CD4-positive, alpha-beta memory T cell (primary cell): ENCODE measurements around the gene SHC2. TPM values are rescaled to one million over a fixed set of nuclear protein-coding genes. Genes with fewer than 3 reads are reported as not detected.
"Not testable (repeated sequence)": the region's sequence is repeated elsewhere in the genome, so short reads cannot be mapped to it uniquely, and the experiment has no call there.

Experiments used
- CTCF ChIA-PET: fragments of 350-600 bp; sonication (Branson Sonifier 250); formaldehyde crosslinking; loops from one replicate; lab custom pipeline; 2021; ENCODE audit warnings: inconsistent platforms; ENCODE audit not compliant: partially characterized antibody; lab: Charles Lee
- POLR2A ChIA-PET: fragments of 350-600 bp; sonication (Branson Sonifier 250); formaldehyde crosslinking; loops from one replicate; lab custom pipeline; 2021; ENCODE audit not compliant: partially characterized antibody; lab: Charles Lee
- DNase-seq, 5 donors: peaks; one replicate each; pipeline versions ENCODE4 v3.0.0 to v3.0.0-alpha.2; 2020 to 2022; ENCODE audit warnings: mixed read lengths in 1 of 5
- H3K27ac ChIP-seq: one replicate; pipeline ENCODE4 v1.7.0; 2013; ENCODE audit warnings: low read depth, low read length
- H3K27me3 ChIP-seq: 2 replicates; pipeline ENCODE4 v1.7.0; 2013; ENCODE audit warnings: mild to moderate bottlenecking, low read length, moderate library complexity; ENCODE audit not compliant: insufficient read depth
- H3K36me3 ChIP-seq: 2 replicates; pipeline ENCODE4 v1.7.0; 2013; ENCODE audit warnings: mild to moderate bottlenecking, low read length, moderate library complexity; ENCODE audit not compliant: insufficient read depth
- H3K4me1 ChIP-seq: 2 replicates; pipeline ENCODE4 v1.7.0; 2013; ENCODE audit warnings: mild to moderate bottlenecking, low read length, moderate library complexity; ENCODE audit not compliant: insufficient read depth
- H3K4me3 ChIP-seq, 2 donors: one replicate each; pipeline ENCODE4 v1.7.0; 2013; ENCODE audit warnings: low read length in 2 of 2, mild to moderate bottlenecking in 1 of 2
- H3K9me3 ChIP-seq, 2 donors: one replicate each; pipeline ENCODE4 v1.7.0; 2013; ENCODE audit warnings: low read length in 2 of 2, control low read depth in 1 of 2; ENCODE audit not compliant: control insufficient read depth in 1 of 2
- H3K27ac Mint-ChIP-seq, 7 donors: one replicate each; pipeline ENCODE4 v1.8.0; 2020 to 2021; ENCODE audit warnings: mixed read lengths in 7 of 7, mild to moderate bottlenecking in 6 of 7, inconsistent platforms in 3 of 7, moderate library complexity in 3 of 7
- H3K27me3 Mint-ChIP-seq, 2 donors: one replicate each; pipeline ENCODE4 v1.8.0; 2020 to 2021; ENCODE audit warnings: mixed read lengths in 2 of 2
- H3K36me3 Mint-ChIP-seq, 2 donors: one replicate each; pipeline ENCODE4 v1.8.0; 2020 to 2021; ENCODE audit warnings: mixed read lengths in 2 of 2, inconsistent platforms in 1 of 2, mild to moderate bottlenecking in 1 of 2
- H3K4me1 Mint-ChIP-seq, 4 donors: one replicate each; pipeline ENCODE4 v1.8.0; 2020 to 2021; ENCODE audit warnings: mixed read lengths in 4 of 4, mild to moderate bottlenecking in 1 of 4
- H3K4me3 Mint-ChIP-seq, 8 donors: one replicate each; pipeline ENCODE4 v1.8.0; 2020 to 2021; ENCODE audit warnings: mixed read lengths in 8 of 8, mild to moderate bottlenecking in 7 of 8, moderate library complexity in 6 of 8, inconsistent platforms in 3 of 8
- H3K9me3 Mint-ChIP-seq, 8 donors: one replicate each; pipeline ENCODE4 v1.8.0; 2020 to 2021; ENCODE audit warnings: mixed read lengths in 8 of 8, mild to moderate bottlenecking in 5 of 8, inconsistent platforms in 3 of 8, moderate library complexity in 1 of 8
- intact Hi-C: fragments of 100-400 bp; cut with micrococcal nuclease; formaldehyde crosslinking; loops from one replicate; pipeline ENCODE4 v1.15.1; 2023
- polyA plus RNA-seq, 2 donors: library from polyadenylated mRNA; unstranded; fragments of 300-500 nt; fragmentation: Illumina TruSeq; gene quantifications; one replicate each; pipeline ENCODE4 v1.2.3, GENCODE V29; 2021
- total RNA-seq, 2 experiments: library from RNA; stranded (reverse); gene quantifications; one replicate each; pipeline ENCODE4 v1.2.3, GENCODE V29; 2021

SHC2 gene
- total and polyA plus RNA-seq, 4 experiments from 2014 or later, result 0.55 to 0.64 TPM; not detected in 2

DNA sequence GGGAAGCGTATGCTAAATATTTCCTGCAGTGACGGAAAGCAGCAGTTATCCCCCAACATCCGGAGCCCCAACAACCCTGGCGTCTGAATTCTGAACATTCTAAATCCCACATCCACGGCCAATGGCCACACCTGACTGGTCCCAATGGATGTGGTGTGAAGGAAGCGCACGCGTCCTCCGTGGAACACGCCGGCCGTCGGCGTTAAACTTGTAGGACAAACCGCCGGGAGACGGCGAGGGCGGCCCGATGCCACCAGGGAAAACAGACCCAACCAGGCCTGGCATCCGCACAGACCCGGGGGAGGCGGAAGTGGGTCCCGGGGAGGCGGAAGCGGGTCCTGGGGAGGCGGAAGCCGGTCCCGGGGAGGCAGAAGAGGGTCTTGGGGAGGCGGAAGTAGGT lies 3.2 kb downstream of the SHC2 start:
- H3K4me3 ChIP-seq, result no peak overlapping the region
- Mint-ChIP-seq H3K36me3 (no peaks in the 10 kb centered on the region), H3K27ac (no peak overlapping the region), H3K27me3 (peaks cover 13 to 17% of the 10 kb centered on the region in 2 donors), H3K4me3 (no peak overlapping the region), H3K9me3 (peaks cover 0 to 2% (median 0%) of the 10 kb centered on the region in 8 donors), H3K4me1 (peaks cover 2 to 11% (median 4%) of the 10 kb centered on the region in 4 donors)
- DNase-seq, result no peak
- ChIA-PET POLR2A (no interaction called here), CTCF (no interaction called here)
- no peaks in the 10 kb centered on the region for H3K9me3 ChIP-seq
- no peak overlapping the region for H3K27ac ChIP-seq
- H3K36me3 ChIP-seq, result no peaks in the 10 kb centered on the region
- intact Hi-C loops, result no loop called here
- no peaks in the 10 kb centered on the region for H3K4me1 ChIP-seq
- H3K27me3 ChIP-seq, result peaks cover 12% of the 10 kb centered on the region

DNA sequence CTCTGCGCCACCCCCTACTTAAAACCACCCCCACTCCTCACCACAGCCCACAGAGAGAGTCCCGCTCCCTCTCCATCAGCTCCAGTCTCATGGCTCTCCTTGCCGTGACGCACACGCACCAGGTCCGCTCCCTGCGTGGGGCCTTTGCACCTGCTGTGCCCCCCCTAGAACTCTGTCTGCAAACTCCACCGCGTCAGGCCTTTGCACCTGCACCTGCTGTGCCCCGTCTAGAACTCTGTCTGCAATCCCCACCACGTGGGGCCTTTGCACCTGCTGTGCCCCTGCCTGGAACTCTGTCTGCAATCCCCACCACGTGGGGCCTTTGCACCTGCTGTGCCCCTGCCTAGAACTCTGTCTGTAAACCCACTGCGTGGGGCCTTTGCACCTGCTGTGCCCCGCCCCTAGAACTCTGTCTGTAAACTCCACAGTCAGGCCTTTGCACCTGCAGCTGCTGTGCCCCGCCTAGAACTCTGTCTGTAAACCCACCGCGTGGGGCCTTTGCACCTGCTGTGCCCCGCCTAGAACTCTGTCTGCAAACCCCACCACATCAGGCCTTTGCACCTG lies 4.2 kb downstream of the SHC2 start:
- no peaks in the 10 kb centered on the region for H3K9me3 ChIP-seq
- H3K27ac ChIP-seq, result no peak overlapping the region
- Mint-ChIP-seq H3K9me3 (peaks cover 0 to 2% (median 0%) of the 10 kb centered on the region in 8 donors), H3K4me1 (peaks cover 1 to 6% (median 4%) of the 10 kb centered on the region in 4 donors), H3K27me3 (peaks cover 10 to 12% of the 10 kb centered on the region in 2 donors), H3K27ac (peak overlapping the region in 1 of 7 donors; percentile 4), H3K36me3 (no peaks in the 10 kb centered on the region), H3K4me3 (no peak overlapping the region)
- POLR2A ChIA-PET, result no interaction called here
- intact Hi-C loops, result no loop called here
- no peak for DNase-seq
- no peaks in the 10 kb centered on the region for H3K4me1 ChIP-seq
- H3K4me3 ChIP-seq, result no peak overlapping the region
- no peaks in the 10 kb centered on the region for H3K36me3 ChIP-seq
- peaks cover 6% of the 10 kb centered on the region for H3K27me3 ChIP-seq
- CTCF ChIA-PET, result no interaction called here

DNA sequence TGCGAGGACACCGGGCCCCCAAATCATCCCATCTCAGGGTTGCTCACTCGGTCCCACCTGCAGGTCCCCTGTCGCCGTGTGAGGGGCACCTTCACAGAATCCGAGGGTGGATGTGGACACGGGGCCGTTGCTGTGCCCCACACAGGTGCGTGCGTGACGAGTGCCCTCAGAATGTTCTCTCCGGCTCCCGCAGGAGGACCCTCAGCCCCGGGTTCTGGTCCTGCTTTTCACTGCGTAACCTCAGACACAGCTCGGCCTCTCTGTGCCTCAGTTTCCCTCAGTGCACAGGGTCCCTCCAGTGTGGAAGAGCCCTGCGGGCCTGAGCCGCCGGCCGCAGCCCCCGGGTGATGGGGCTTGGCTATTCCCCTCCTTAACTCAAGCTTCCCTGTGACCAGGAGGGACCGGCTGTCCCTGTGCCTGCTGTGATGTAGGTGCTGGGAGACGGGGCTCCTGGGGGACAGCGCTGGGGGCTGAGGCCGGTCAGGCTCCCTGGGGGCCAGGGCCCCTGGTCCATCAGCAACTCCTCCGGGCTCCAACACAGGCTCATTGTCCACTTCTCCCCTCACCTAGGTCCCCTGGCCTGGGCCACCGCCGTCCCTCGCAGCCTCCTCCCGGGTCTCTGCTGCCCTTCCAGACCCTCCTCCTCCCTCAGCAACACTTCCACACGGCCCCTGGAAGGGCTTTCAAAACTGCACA lies 4.8 kb downstream of the SHC2 start:
- DNase-seq, result no peak
- Mint-ChIP-seq H3K36me3 (no peaks in the 10 kb centered on the region), H3K4me1 (peaks cover 0 to 6% (median 4%) of the 10 kb centered on the region in 4 donors), H3K27me3 (peaks cover 10 to 11% of the 10 kb centered on the region in 2 donors), H3K4me3 (no peak overlapping the region), H3K27ac (no peak overlapping the region), H3K9me3 (peaks cover 0 to 2% (median 0%) of the 10 kb centered on the region in 8 donors)
- H3K9me3 ChIP-seq, result no peaks in the 10 kb centered on the region
- H3K27me3 ChIP-seq, result peaks cover 6% of the 10 kb centered on the region
- intact Hi-C loops, result no loop called here
- H3K4me1 ChIP-seq, result no peaks in the 10 kb centered on the region
- CTCF ChIA-PET, result no interaction called here
- no peak overlapping the region for H3K27ac ChIP-seq
- no peaks in the 10 kb centered on the region for H3K36me3 ChIP-seq
- POLR2A ChIA-PET, result no interaction called here
- no peak overlapping the region for H3K4me3 ChIP-seq

DNA sequence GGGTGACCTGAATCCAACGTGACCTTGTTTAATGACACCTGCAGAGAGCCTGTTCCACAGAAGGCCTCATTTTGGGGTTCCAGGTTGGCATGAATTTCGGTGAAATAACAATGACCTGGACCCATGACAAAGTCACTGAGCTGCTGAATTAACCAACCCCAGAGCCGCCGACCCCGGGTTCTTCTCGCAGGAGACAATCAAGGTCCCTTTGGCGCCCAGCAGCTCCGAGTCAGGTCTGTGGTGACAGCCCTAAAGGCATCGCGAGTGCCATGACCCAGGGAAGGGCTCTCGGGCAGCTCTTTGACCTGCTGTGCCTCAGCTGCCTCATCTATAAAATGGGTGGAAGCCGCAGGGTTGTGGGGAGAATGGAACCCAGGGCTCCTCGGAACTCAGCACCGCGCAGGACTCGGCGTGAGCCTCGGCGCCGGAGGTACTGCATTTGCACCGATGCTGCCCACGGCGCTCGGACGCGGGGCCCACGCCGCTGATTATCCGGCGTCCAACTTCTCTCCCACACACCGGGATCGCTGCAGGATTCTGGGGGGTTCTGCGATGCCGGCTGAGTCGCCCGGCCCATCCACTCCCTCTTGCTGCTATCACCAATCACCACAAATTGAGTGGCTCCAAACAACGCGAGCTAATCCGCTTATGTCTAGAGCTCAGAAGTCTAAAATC lies 5.7 kb downstream of the SHC2 start:
- Histone ChIP-seq H3K36me3 (no peaks in the 10 kb centered on the region), H3K4me1 (no peaks in the 10 kb centered on the region), H3K9me3 (no peaks in the 10 kb centered on the region), H3K4me3 (no peak overlapping the region), H3K27me3 (peaks cover 6% of the 10 kb centered on the region), H3K27ac (no peak overlapping the region)
- no peak overlapping the region for H3K4me3 Mint-ChIP-seq
- peaks cover 0 to 6% (median 4%) of the 10 kb centered on the region in 4 donors for H3K4me1 Mint-ChIP-seq
- no peak overlapping the region for H3K27ac Mint-ChIP-seq
- intact Hi-C loops, result no loop called here
- no peak for DNase-seq
- ChIA-PET CTCF (no interaction called here), POLR2A (no interaction called here)
- no peaks in the 10 kb centered on the region for H3K36me3 Mint-ChIP-seq
- H3K9me3 Mint-ChIP-seq, result peaks cover 0 to 2% (median 0%) of the 10 kb centered on the region in 8 donors
- H3K27me3 Mint-ChIP-seq, result peaks cover 10 to 11% of the 10 kb centered on the region in 2 donors

DNA sequence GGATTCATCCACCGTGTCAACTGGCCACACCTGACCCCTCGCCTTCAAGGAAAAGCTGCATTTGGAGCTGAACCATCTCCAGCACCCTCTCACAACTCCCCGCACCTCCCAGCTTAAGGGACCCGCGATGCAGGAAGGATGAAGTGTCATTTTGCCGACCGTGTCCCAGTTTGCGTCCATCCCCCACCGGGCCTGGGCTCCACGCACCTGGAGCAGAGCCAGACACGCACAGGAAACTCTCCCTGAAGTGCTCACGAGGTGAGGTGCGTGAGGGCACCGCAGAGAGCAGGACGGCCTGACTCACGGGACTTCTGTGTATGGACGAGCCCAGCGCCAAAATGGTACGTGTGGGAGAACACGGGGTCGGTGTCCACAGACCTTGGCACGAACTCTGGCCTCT lies 7.2 kb downstream of the SHC2 start:
- Histone ChIP-seq H3K36me3 (no peaks in the 10 kb centered on the region), H3K4me3 (no peak overlapping the region), H3K27me3 (no peaks in the 10 kb centered on the region), H3K9me3 (no peaks in the 10 kb centered on the region), H3K4me1 (no peaks in the 10 kb centered on the region), H3K27ac (no peak overlapping the region)
- no peak for DNase-seq
- H3K36me3 Mint-ChIP-seq, result no peaks in the 10 kb centered on the region
- POLR2A ChIA-PET, result no interaction called here
- H3K9me3 Mint-ChIP-seq, result peaks cover 0 to 2% (median 0%) of the 10 kb centered on the region in 8 donors
- no peaks in the 10 kb centered on the region for H3K4me1 Mint-ChIP-seq
- CTCF ChIA-PET, result no interaction called here
- H3K27ac Mint-ChIP-seq, result no peak overlapping the region
- H3K4me3 Mint-ChIP-seq, result no peak overlapping the region
- intact Hi-C loops, result no loop called here
- H3K27me3 Mint-ChIP-seq, result peaks cover 5 to 6% of the 10 kb centered on the region in 2 donors

DNA sequence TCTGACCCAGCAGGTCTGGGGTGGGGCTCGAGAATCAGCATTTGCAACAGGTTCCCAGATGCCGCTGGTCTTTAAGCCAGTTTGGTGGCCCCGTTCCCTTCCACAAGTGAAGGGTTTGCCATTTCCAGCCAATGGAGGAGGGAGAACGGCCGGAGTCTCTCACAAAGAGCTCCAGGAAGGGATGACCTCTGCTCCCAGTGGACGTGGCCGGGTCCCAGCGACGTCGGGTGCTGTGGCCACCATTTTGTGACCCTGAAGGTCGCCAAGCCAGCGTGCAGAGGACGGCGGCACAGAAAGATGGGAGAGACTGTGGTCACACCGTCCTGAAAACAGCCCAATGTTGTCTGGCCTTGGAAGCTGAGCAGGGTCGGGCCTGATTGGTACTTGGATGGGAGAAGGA lies 8.0 kb downstream of the SHC2 start:
- intact Hi-C loops, result no loop called here
- CTCF ChIA-PET, result no interaction called here

DNA sequence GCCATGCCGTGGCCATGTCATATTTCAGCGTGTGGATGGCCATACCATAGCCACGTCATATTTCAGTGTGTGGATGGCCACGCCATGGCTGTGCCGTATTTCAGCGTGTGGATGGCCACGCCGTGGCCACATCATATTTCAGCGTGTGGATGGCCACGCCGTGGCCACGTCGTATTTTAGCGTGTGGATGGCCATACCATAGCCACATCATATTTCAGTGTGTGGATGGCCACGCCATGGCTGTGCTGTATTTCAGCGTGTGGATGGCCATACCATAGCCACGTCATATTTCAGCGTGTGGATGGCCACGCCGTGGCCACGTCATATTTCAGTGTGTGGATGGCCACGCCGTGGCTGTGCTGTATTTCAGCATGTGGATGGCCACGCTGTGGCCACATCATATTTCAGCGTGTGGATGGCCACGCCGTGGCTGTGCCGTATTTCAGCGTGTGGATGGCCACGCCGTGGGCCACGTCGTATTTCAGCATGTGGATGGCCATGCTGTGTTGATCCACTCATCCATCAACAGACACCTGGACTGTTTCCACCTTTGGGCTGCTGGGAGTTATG lies 9.8 kb downstream of the SHC2 start:
- H3K4me3 ChIP-seq, H3K36me3 Mint-ChIP-seq, POLR2A ChIA-PET, intact Hi-C loops, H3K27ac ChIP-seq, H3K27me3 Mint-ChIP-seq, H3K9me3 ChIP-seq, H3K4me1 Mint-ChIP-seq, H3K27me3 ChIP-seq, CTCF ChIA-PET, H3K27ac Mint-ChIP-seq, H3K4me1 ChIP-seq, H3K9me3 Mint-ChIP-seq, DNase-seq, H3K36me3 ChIP-seq, H3K4me3 Mint-ChIP-seq: not testable (repeated sequence)

More for the DNA sequence above, 8.0 kb downstream of the SHC2 start:
- Mint-ChIP-seq H3K4me3 (no peak overlapping the region), H3K36me3 (no peaks in the 10 kb centered on the region), H3K27ac (no peak overlapping the region), H3K4me1 (no peaks in the 10 kb centered on the region), H3K9me3 (peaks cover 0 to 2% (median 0%) of the 10 kb centered on the region in 8 donors), H3K27me3 (peaks cover 5 to 6% of the 10 kb centered on the region in 2 donors)
- H3K27ac ChIP-seq, result no peak overlapping the region
- no peak overlapping the region for H3K4me3 ChIP-seq
- H3K27me3 ChIP-seq, result no peaks in the 10 kb centered on the region
- no peaks in the 10 kb centered on the region for H3K9me3 ChIP-seq
- DNase-seq, result no peak
- H3K4me1 ChIP-seq, result no peaks in the 10 kb centered on the region
- H3K36me3 ChIP-seq, result no peaks in the 10 kb centered on the region
- POLR2A ChIA-PET, result no interaction called here
